Mucosa of rectum (tissue), 2 donors: ENCODE measurements around the gene TTC23.

ENCODE experiments used
- H3K27ac ChIP-seq, 2 donors: one replicate each; pipeline ENCODE4 v1.7.0; 2013; ENCODE audit warnings: inconsistent platforms in 2 of 2, low read depth in 2 of 2, low read length in 2 of 2
- H3K27me3 ChIP-seq, 2 donors: one replicate each; pipeline ENCODE4 v1.7.0; 2013; ENCODE audit warnings: low read length in 2 of 2; ENCODE audit not compliant: control insufficient read depth in 2 of 2, insufficient read depth in 2 of 2
- H3K36me3 ChIP-seq, 2 donors: one replicate each; pipeline ENCODE4 v1.7.0; 2013; ENCODE audit warnings: low read length in 2 of 2; ENCODE audit not compliant: control insufficient read depth in 2 of 2, insufficient read depth in 2 of 2
- H3K4me1 ChIP-seq, 2 donors: one replicate each; pipeline ENCODE4 v1.7.0; 2013; ENCODE audit warnings: low read length in 2 of 2, mild to moderate bottlenecking in 1 of 2; ENCODE audit not compliant: control insufficient read depth in 2 of 2, insufficient read depth in 2 of 2
- H3K4me3 ChIP-seq, 2 donors: one replicate each; pipeline ENCODE4 v1.7.0; 2013; ENCODE audit warnings: low read length in 2 of 2
- H3K9ac ChIP-seq, 2 donors: one replicate each; pipeline ENCODE4 v1.7.0; 2013; ENCODE audit warnings: low read length in 2 of 2, low read depth in 1 of 2, mild to moderate bottlenecking in 1 of 2
- H3K9me3 ChIP-seq, 2 donors: one replicate each; pipeline ENCODE4 v1.7.0; 2013; ENCODE audit warnings: low read length in 2 of 2; ENCODE audit not compliant: control insufficient read depth in 2 of 2
- donor health status: healthy.
- donor health status: Normal muscosa, but diverticular disease.

The TTC23 gene

GRCh38 chr15:99168601-99169580 lies 80.5 kb downstream of the TTC23 start:
- peaks cover 2 to 24% of the 10 kb centered on the region in 2 donors for H3K36me3 ChIP-seq
- H3K4me3 ChIP-seq = no peak overlapping the region
- no peaks in the 10 kb centered on the region for H3K4me1 ChIP-seq
- H3K27ac ChIP-seq = peak overlapping the region; percentile 64 to 71
- no peaks in the 10 kb centered on the region for H3K27me3 ChIP-seq
- H3K9me3 ChIP-seq = no peaks in the 10 kb centered on the region
- no peak overlapping the region for H3K9ac ChIP-seq

DNA sequence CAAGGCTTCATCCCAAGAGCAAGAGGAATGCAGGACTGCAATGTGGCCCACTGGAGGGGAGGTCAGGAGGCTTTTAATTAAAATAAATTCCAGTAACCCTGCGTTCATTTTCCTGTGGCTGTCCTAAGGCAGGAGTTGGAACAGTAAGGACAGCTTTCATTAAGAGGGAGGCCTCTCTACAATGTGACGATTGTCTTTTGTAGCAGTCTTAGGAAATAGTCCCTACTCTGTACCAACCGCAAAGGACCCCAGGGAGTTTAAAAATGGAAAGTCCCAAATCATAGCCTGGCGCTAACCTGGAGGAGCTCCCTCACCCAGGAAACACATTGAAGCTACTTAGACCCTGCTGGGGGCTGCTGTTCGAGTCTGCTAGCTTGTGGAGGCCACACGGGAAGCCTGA lies 81.7 kb downstream of the TTC23 start:
- H3K27ac ChIP-seq = peak overlapping the region in 1 of 2 donors; percentile 13
- peaks cover 0 to 3% of the 10 kb centered on the region in 2 donors for H3K4me1 ChIP-seq
- peaks cover 0 to 20% of the 10 kb centered on the region in 2 donors for H3K36me3 ChIP-seq
- no peaks in the 10 kb centered on the region for H3K27me3 ChIP-seq
- no peaks in the 10 kb centered on the region for H3K9me3 ChIP-seq
- H3K4me3 ChIP-seq = no peak overlapping the region
- H3K9ac ChIP-seq = no peak overlapping the region

DNA sequence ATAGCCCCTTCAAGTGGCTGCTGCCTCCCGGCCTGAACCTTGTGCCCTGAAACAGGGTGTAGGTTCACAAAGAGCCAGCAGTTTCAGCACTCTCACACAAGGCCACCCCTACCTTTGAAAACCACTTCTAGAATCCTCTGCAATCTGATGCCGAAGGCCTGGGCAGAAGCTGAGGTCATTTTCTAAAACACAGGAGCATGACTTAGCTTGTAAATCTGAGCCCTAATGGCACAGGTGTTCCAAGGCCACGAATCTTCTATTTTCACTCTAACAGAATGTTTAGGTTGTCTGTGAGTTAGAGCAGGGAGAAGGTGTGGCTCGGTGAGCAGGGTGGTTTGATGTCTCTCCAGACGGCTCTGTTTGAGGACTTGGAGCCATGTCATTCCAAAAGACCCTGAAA lies 82.2 kb downstream of the TTC23 start:
- H3K9me3 ChIP-seq = no peaks in the 10 kb centered on the region
- H3K27ac ChIP-seq = peak overlapping the region in 1 of 2 donors; percentile 13
- no peak overlapping the region for H3K9ac ChIP-seq
- H3K27me3 ChIP-seq = no peaks in the 10 kb centered on the region
- peaks cover 0 to 20% of the 10 kb centered on the region in 2 donors for H3K36me3 ChIP-seq
- peaks cover 0 to 3% of the 10 kb centered on the region in 2 donors for H3K4me1 ChIP-seq
- no peak overlapping the region for H3K4me3 ChIP-seq

- no peak overlapping the region for H3K9ac ChIP-seq
These were observed 83.3 kb downstream of the TTC23 start for GRCh38 chr15:99165956-99166689.

GRCh38 chr15:99165020-99165790 lies 84.2 kb downstream of the TTC23 start:
- peaks cover 0 to 3% of the 10 kb centered on the region in 2 donors for H3K4me1 ChIP-seq
- H3K27ac ChIP-seq = no peak overlapping the region
- H3K27me3 ChIP-seq = no peaks in the 10 kb centered on the region
- peaks cover 5 to 19% of the 10 kb centered on the region in 2 donors for H3K36me3 ChIP-seq
- H3K4me3 ChIP-seq = no peak overlapping the region
- H3K9ac ChIP-seq = no peak overlapping the region
- H3K9me3 ChIP-seq = no peaks in the 10 kb centered on the region

More at GRCh38 chr15:99165956-99166689, 83.3 kb downstream of the TTC23 start:
- H3K36me3 ChIP-seq = peaks cover 4 to 22% of the 10 kb centered on the region in 2 donors
- no peak overlapping the region for H3K4me3 ChIP-seq
- H3K27me3 ChIP-seq = no peaks in the 10 kb centered on the region
- no peak overlapping the region for H3K27ac ChIP-seq
- H3K9me3 ChIP-seq = no peaks in the 10 kb centered on the region
- H3K4me1 ChIP-seq = peaks cover 0 to 3% of the 10 kb centered on the region in 2 donors

- H3K9ac ChIP-seq = no peak overlapping the region
- no peaks in the 10 kb centered on the region for H3K9me3 ChIP-seq
- peaks cover 10 to 24% of the 10 kb centered on the region in 2 donors for H3K36me3 ChIP-seq
- H3K4me1 ChIP-seq = peaks cover 0 to 3% of the 10 kb centered on the region in 2 donors
- no peaks in the 10 kb centered on the region for H3K27me3 ChIP-seq
- no peak overlapping the region for H3K27ac ChIP-seq
- H3K4me3 ChIP-seq = no peak overlapping the region
These were observed 85.3 kb downstream of the TTC23 start for GRCh38 chr15:99164119-99164518.

GRCh38 chr15:99163271-99164062 lies 85.9 kb downstream of the TTC23 start:
- Histone ChIP-seq H3K9ac (no peak overlapping the region), H3K9me3 (no peaks in the 10 kb centered on the region), H3K36me3 (peaks cover 16 to 30% of the 10 kb centered on the region in 2 donors), H3K4me1 (peaks cover 0 to 3% of the 10 kb centered on the region in 2 donors), H3K4me3 (no peak overlapping the region), H3K27ac (no peak overlapping the region), H3K27me3 (no peaks in the 10 kb centered on the region)

GRCh38 chr15:99158626-99159412 lies 90.6 kb downstream of the TTC23 start:
- no peak overlapping the region for H3K27ac ChIP-seq
- H3K36me3 ChIP-seq = peaks cover 18% of the 10 kb centered on the region in 2 donors
- H3K4me1 ChIP-seq = peaks cover 0 to 3% of the 10 kb centered on the region in 2 donors
- no peaks in the 10 kb centered on the region for H3K9me3 ChIP-seq
- H3K27me3 ChIP-seq = no peaks in the 10 kb centered on the region
- H3K4me3 ChIP-seq = no peak overlapping the region
- no peak overlapping the region for H3K9ac ChIP-seq
